Raji (cell line): ENCODE data around the gene ATP1A2.

Experiments
- POLR2A ChIP-seq: IDR thresholded peaks from 2 replicates; pipeline ENCODE4 v1.6.1; 2011; ENCODE audit warnings: low read depth, low read length, control low read depth; ENCODE audit not compliant: insufficient read depth

ATP1A2 gene

GRCh38 chr1:160179336-160179735, 63.8 kb downstream of the ATP1A2 start:
- no peak for TF ChIP-seq POLR2A

GRCh38 chr1:160186246-160186645, 70.7 kb downstream of the ATP1A2 start:
- no peak for TF ChIP-seq POLR2A

- no peak for TF ChIP-seq POLR2A
Observed at GRCh38 chr1:160186729-160187128, 71.2 kb downstream of the ATP1A2 start.

GRCh38 chr1:160187407-160187806, 71.8 kb downstream of the ATP1A2 start:
- no peak for TF ChIP-seq POLR2A

- no peak for TF ChIP-seq POLR2A
Observed at GRCh38 chr1:160188341-160188740, 72.8 kb downstream of the ATP1A2 start.

GRCh38 chr1:160189649-160190625, 74.4 kb downstream of the ATP1A2 start, which contains the start of gene CASQ1:
Gene CASQ1, plus strand, starts transcription at chr1:160190575. Its CDS starts 177 bp downstream, at chr1:160190752.
- no peak for TF ChIP-seq POLR2A

- no peak for TF ChIP-seq POLR2A
Observed at GRCh38 chr1:160191756-160192155, 76.2 kb downstream of the ATP1A2 start.

- no peak for TF ChIP-seq POLR2A
Observed at GRCh38 chr1:160192234-160192633, 76.7 kb downstream of the ATP1A2 start.
